Lower leg skin (tissue), 3 donors: ENCODE data around the gene SORCS2.

Experiments
- CTCF ChIP-seq, 3 donors: fragments of 450-650 bp; IDR thresholded peaks; one replicate each; pipeline ENCODE4 v1.5.1; 2016; ENCODE audit warnings: antibody characterized with exemption in 3 of 3, mild to moderate bottlenecking in 3 of 3, moderate library complexity in 2 of 3
- POLR2A ChIP-seq, 2 donors: fragments of 450-650 bp; IDR thresholded peaks; one replicate each; pipeline ENCODE4 v1.6.1; 2016 to 2017; ENCODE audit warnings: antibody characterized with exemption in 2 of 2, mild to moderate bottlenecking in 1 of 2, moderate library complexity in 1 of 2

GRCh38 chr4:7433376-7434140, 241.2 kb downstream of the SORCS2 start:
- no peak for TF ChIP-seq CTCF (IDR thresholded peaks at IDR 0.05)
- no peak for TF ChIP-seq POLR2A (IDR thresholded peaks at IDR 0.05)
